Measurements from ENCODE around the gene BMP7. TPM values are rescaled to one million over a fixed set of nuclear protein-coding genes. Genes with fewer than 3 reads are reported as not detected.

Gene BMP7
- total and polyA plus RNA-seq, 2 donors (not counting 3 experiments of a cell fraction or from before 2014, with no cell fraction given) = not detected

DNA sequence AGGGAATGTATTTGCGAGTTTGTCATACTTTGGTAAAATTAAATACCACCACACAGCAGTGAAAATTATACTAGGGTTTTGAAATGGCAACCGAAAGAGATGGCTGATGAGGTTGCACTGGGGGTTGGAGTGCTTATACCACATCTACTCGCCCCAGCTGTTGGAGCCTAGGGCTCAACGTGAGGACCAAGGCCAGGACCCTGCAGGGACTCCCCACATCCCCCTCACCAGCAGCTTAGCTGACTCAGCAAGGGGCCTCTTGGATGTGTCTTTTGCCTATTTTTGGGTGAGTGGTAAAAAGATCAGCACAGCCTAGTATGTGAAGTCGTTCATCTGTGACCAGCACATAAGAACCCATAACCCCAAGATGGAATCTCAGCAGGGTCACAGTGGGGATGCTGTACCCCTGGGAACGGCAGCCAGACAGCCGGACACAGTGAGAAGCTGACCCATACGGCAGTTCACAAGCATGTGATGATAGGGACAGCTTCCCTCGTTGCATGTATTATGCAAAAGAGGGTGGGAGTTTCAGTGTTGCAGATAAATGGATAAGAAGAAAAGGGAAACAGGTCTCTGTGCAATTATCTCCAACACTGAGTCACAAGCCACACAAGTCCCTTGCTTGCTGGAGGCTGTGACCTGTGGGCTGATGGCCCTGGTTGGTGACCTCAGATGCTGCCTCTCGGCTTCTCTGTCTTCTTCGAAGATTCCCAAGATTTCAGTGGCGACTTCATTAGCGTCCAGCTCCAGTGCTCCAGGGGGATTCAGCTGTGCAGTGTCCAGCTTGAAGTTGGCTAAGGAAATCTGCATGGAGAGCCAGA, 42.2 kb upstream of the BMP7 start:
- no peaks in the 10 kb centered on the region for H3K36me3 ChIP-seq (ENCODE audit: control insufficient read depth in 2 of 2, extremely low read depth in 1 of 2, insufficient read depth in 2 of 2, low read length in 2 of 2)
- no peak overlapping the region for H3K4me2 ChIP-seq (ENCODE audit: insufficient read depth, low read length)
- H3K4me3 ChIP-seq (replicated peaks in 1 of 3; ENCODE audit: insufficient read depth in 1 of 3, low read depth in 1 of 3, low read length in 3 of 3) = no peak overlapping the region
- H3K4me1 ChIP-seq (ENCODE audit: control insufficient read depth, extremely low read depth, insufficient read depth, low read length) = no peaks in the 10 kb centered on the region
- FAIRE-seq = no peak
- no peaks in the 10 kb centered on the region for H3K79me2 ChIP-seq (ENCODE audit: control insufficient read depth, insufficient read depth, low read length)
- H3K27me3 ChIP-seq (ENCODE audit: control insufficient read depth in 2 of 2, insufficient read depth in 2 of 2, low read length in 2 of 2) = no peaks in the 10 kb centered on the region
- H3K9me3 ChIP-seq (replicated peaks; ENCODE audit: control insufficient read depth, insufficient read depth, low read length) = no peaks in the 10 kb centered on the region
- no peak for DNase-seq (ENCODE audit: low read depth, low spot score)
- no peaks in the 10 kb centered on the region for H3K9me1 ChIP-seq (replicated peaks; ENCODE audit: control insufficient read depth, extremely low read depth, insufficient read depth, low read length)
- intact Hi-C loops (cut with micrococcal nuclease) = no loop called here
- H3K9ac ChIP-seq (replicated peaks; ENCODE audit: extremely low read depth, insufficient read depth, low read length) = no peak overlapping the region
- H4K20me1 ChIP-seq (replicated peaks; ENCODE audit: control insufficient read depth, extremely low read depth, insufficient read depth, low read length) = no peaks in the 10 kb centered on the region
- POLR2A ChIA-PET = no interaction called here
- no TSS peak for BruUV-seq (replicated peaks)
- CTCF ChIA-PET = no interaction called here
- TF ChIP-seq, protein P1, sequence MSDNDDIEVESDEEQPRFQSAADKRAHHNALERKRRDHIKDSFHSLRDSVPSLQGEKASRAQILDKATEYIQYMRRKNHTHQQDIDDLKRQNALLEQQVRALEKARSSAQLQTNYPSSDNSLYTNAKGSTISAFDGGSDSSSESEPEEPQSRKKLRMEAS (IDR thresholded peaks at IDR 0.05; ENCODE audit: insufficient read depth, insufficient read length) = no peak
- no peak for TF ChIP-seq POLR2A (IDR thresholded peaks at IDR 0.05; ENCODE audit: low read depth, low read length)
- TF ChIP-seq GATA2 (IDR thresholded peaks at IDR 0.05; ENCODE audit: insufficient read depth, insufficient read length, low read depth, low read length) = no peak
- TF ChIP-seq MYC (IDR thresholded peaks at IDR 0.05; ENCODE audit: low read depth, low read length) = no peak
- TF ChIP-seq JUN (IDR thresholded peaks at IDR 0.05; ENCODE audit: borderline replicate concordance, insufficient read depth, insufficient read length, low read depth) = no peak
- TF ChIP-seq, protein P2, sequence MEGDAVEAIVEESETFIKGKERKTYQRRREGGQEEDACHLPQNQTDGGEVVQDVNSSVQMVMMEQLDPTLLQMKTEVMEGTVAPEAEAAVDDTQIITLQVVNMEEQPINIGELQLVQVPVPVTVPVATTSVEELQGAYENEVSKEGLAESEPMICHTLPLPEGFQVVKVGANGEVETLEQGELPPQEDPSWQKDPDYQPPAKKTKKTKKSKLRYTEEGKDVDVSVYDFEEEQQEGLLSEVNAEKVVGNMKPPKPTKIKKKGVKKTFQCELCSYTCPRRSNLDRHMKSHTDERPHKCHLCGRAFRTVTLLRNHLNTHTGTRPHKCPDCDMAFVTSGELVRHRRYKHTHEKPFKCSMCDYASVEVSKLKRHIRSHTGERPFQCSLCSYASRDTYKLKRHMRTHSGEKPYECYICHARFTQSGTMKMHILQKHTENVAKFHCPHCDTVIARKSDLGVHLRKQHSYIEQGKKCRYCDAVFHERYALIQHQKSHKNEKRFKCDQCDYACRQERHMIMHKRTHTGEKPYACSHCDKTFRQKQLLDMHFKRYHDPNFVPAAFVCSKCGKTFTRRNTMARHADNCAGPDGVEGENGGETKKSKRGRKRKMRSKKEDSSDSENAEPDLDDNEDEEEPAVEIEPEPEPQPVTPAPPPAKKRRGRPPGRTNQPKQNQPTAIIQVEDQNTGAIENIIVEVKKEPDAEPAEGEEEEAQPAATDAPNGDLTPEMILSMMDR (IDR thresholded peaks at IDR 0.05; ENCODE audit: extremely low read depth in 1 of 2, insufficient read depth in 1 of 2, low read depth in 1 of 2, low read length in 2 of 2) = no peak
- no peak for TF ChIP-seq EZH2 (IDR thresholded peaks at IDR 0.05; ENCODE audit: borderline replicate concordance, low read depth, low read length, severe bottlenecking)
- TF ChIP-seq FOS (IDR thresholded peaks at IDR 0.05; ENCODE audit: borderline replicate concordance, insufficient read depth, low read length) = no peak
- TF ChIP-seq POLR2AphosphoS5 (IDR thresholded peaks at IDR 0.05; ENCODE audit: insufficient read depth, low read depth, low read length) = no peak
- no peak overlapping the region for H3K27ac ChIP-seq (ENCODE audit: insufficient read depth, low read depth, low read length)
- no peak overlapping the region for H2AFZ ChIP-seq (ENCODE audit: low read depth, low read length)
- dilution Hi-C loops (cut with MboI; ENCODE audit: extremely low pct_ligation_motif_present, low sequenced_read_pairs) = no loop called here

Data from endothelial cell of umbilical vein (primary cell).